ENCODE measurements around the gene SETDB1. TPM values are rescaled to one million over a fixed set of nuclear protein-coding genes. Genes with fewer than 3 reads are reported as not detected.

The SETDB1 gene
- total RNA-seq, 1 donor from 2014 or later: 30.0 TPM

DNA sequence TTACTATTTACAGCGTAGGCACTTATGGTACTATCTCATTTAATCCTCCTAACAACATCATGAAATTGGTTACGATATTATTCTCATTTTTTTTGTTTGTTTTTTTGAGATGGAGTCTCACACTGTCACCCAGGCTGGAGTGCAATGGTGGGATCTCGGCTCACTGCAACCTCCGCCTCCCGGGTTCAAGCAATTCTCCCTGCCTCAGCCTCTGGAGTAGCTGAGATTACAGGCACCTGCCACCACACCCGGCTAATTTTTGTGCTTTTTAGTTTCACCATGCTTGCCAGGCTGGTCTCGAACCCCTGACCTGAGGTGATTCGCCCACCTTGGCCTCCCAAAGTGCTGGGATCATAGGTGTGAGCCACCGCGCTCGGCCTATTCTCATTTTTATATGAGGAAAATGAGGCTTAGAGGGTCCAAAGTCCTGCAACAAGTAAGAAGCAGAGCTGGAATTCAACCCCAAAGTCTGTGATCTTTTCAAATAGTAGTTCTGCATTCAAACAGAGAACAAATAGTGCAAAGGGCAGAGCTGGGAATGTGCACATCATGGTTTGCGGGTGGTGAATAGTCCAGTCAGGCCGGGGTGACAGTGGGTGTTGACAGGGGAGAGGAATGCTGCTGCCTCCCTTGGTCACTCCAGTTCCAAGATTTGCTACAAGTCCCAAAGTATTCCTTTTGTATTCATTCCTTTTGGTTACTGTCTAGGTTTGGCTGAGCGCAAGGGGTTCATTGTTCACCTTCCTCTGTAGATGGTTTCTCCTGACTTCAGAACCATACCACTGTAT, 86.7 kb downstream of the SETDB1 start:
- no peak overlapping the region for H2AFZ ChIP-seq (ENCODE audit: low read depth, low read length)
- no peak overlapping the region for H3K27ac Mint-ChIP-seq (ENCODE audit: unreplicated experiment)
- peak overlapping the region; percentile 35 for H3K4me2 ChIP-seq (ENCODE audit: low read length)
- H3K79me2 ChIP-seq (ENCODE audit: insufficient read depth, low read length): peaks cover 3% of the 10 kb centered on the region
- FAIRE-seq (no peak), DNase-seq (ENCODE audit: low read depth) (peak; percentile 41)
- no peaks in the 10 kb centered on the region for H3K9me3 ChIP-seq (ENCODE audit: insufficient read depth, low read depth, low read length)
- H3K9me3 Mint-ChIP-seq (ENCODE audit: unreplicated experiment): no peaks in the 10 kb centered on the region
- H4K20me1 ChIP-seq (ENCODE audit: insufficient read depth, low read length): no peaks in the 10 kb centered on the region
- H3K36me3 Mint-ChIP-seq (ENCODE audit: low read depth, unreplicated experiment): no peaks in the 10 kb centered on the region
- H3K36me3 ChIP-seq (ENCODE audit: insufficient read depth, low read length): no peaks in the 10 kb centered on the region
- H3K4me1 ChIP-seq (ENCODE audit: insufficient read depth, low read length): peaks cover 28% of the 10 kb centered on the region
- no peak for TF ChIP-seq EZH2 (IDR thresholded peaks at IDR 0.05; ENCODE audit: insufficient read depth, low read length)
- TF ChIP-seq CTCF (IDR thresholded peaks at IDR 0.05; ENCODE audit: insufficient read depth, low read depth, low read length): no peak
- H3K9ac ChIP-seq (ENCODE audit: low read length): no peak overlapping the region
- no peaks in the 10 kb centered on the region for H3K27me3 Mint-ChIP-seq (ENCODE audit: low read depth, unreplicated experiment)
- no peak overlapping the region for H3K27ac ChIP-seq (ENCODE audit: low read depth, low read length)
- H3K4me3 ChIP-seq (ENCODE audit: insufficient read depth, low read depth, low read length): no peak overlapping the region
- no peak overlapping the region for H3K4me3 Mint-ChIP-seq (ENCODE audit: unreplicated experiment)
- peaks cover 20% of the 10 kb centered on the region for H3K4me1 Mint-ChIP-seq (ENCODE audit: low read depth, unreplicated experiment)
- H3K27me3 ChIP-seq (ENCODE audit: insufficient read depth, low read length): no peaks in the 10 kb centered on the region

DNA sequence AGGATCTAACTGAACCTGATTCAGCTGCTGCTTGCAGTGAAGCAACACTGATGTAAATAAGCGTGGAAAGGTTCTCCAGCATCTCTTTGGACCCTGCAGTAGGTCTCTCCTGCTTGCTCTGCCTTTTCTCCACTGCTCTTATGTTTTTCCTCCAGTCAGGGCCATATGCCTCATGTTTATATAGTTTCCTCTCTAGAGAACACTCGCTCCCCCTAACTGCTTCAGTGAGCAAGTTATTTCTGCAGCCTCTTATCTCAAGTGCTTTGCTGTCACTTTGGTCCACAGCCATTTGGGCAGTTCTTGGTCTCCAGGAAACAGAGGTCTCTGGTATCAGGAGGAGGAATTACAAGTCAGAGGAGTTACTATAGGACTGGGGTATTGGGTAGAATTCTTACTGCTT, 87.4 kb downstream of the SETDB1 start:
- no peak overlapping the region for H3K4me3 ChIP-seq (ENCODE audit: insufficient read depth, low read depth, low read length)

More for the DNA sequence above, 87.4 kb downstream of the SETDB1 start:
- FAIRE-seq: no peak
- DNase-seq (ENCODE audit: low read depth): peak; percentile 71
- H3K4me2 ChIP-seq (ENCODE audit: low read length): peak overlapping the region; percentile 35
- H3K36me3 ChIP-seq (ENCODE audit: insufficient read depth, low read length): no peaks in the 10 kb centered on the region
- peaks cover 18% of the 10 kb centered on the region for H3K4me1 Mint-ChIP-seq (ENCODE audit: low read depth, unreplicated experiment)
- H3K4me1 ChIP-seq (ENCODE audit: insufficient read depth, low read length): peaks cover 24% of the 10 kb centered on the region
- no peak overlapping the region for H3K9ac ChIP-seq (ENCODE audit: low read length)
- no peak overlapping the region for H3K4me3 Mint-ChIP-seq (ENCODE audit: unreplicated experiment)
- no peaks in the 10 kb centered on the region for H3K36me3 Mint-ChIP-seq (ENCODE audit: low read depth, unreplicated experiment)
- peaks cover 2% of the 10 kb centered on the region for H3K79me2 ChIP-seq (ENCODE audit: insufficient read depth, low read length)
- no peaks in the 10 kb centered on the region for H3K27me3 Mint-ChIP-seq (ENCODE audit: low read depth, unreplicated experiment)
- no peaks in the 10 kb centered on the region for H3K9me3 Mint-ChIP-seq (ENCODE audit: unreplicated experiment)
- TF ChIP-seq CTCF (IDR thresholded peaks at IDR 0.05; ENCODE audit: insufficient read depth, low read depth, low read length) (no peak), EZH2 (IDR thresholded peaks at IDR 0.05; ENCODE audit: insufficient read depth, low read length) (no peak)
- no peak overlapping the region for H3K27ac Mint-ChIP-seq (ENCODE audit: unreplicated experiment)
- H3K27ac ChIP-seq (ENCODE audit: low read depth, low read length): peak overlapping the region; percentile 4
- H3K27me3 ChIP-seq (ENCODE audit: insufficient read depth, low read length): no peaks in the 10 kb centered on the region
- no peak overlapping the region for H2AFZ ChIP-seq (ENCODE audit: low read depth, low read length)
- H3K9me3 ChIP-seq (ENCODE audit: insufficient read depth, low read depth, low read length): no peaks in the 10 kb centered on the region
- no peaks in the 10 kb centered on the region for H4K20me1 ChIP-seq (ENCODE audit: insufficient read depth, low read length)

Other genes with a start within 250 kb of the SETDB1 start
- gene GOLPH3L, start 229.2 kb upstream of the SETDB1 start, total RNA-seq: 20.9 and 21.3 TPM in 2 replicates
- gene HORMAD1, start 205.5 kb upstream of the SETDB1 start, total RNA-seq: not detected in 2 replicates
- gene CTSS, start 160.6 kb upstream of the SETDB1 start, total RNA-seq: 0.31 and 0.61 TPM in 2 replicates
- 3.9 and 4.0 TPM in 2 replicates for gene CTSK, start 118.1 kb upstream of the SETDB1 start, total RNA-seq
- gene ARNT, start 49.8 kb upstream of the SETDB1 start, total RNA-seq: 24.1 and 25.8 TPM in 2 replicates
- not detected in 2 replicates for gene CTXND2, start 39.2 kb upstream of the SETDB1 start, total RNA-seq
- gene CERS2, start 48.5 kb downstream of the SETDB1 start, total RNA-seq: 177 and 189 TPM in 2 replicates
- gene ANXA9, start 55.9 kb downstream of the SETDB1 start, total RNA-seq: not detected in 2 replicates
- 8.5 and 8.8 TPM in 2 replicates for gene MINDY1, start 80.5 kb downstream of the SETDB1 start, total RNA-seq
- 14.3 and 17.6 TPM in 2 replicates for gene PRUNE1, start 82.1 kb downstream of the SETDB1 start, total RNA-seq
- gene BNIPL, start 110.2 kb downstream of the SETDB1 start, total RNA-seq: 0.29 and 0.73 TPM in 2 replicates
- gene C1orf56, start 121.4 kb downstream of the SETDB1 start, total RNA-seq: 1.3 and 1.7 TPM in 2 replicates
- 107 and 116 TPM in 2 replicates for gene CDC42SE1, start 133.3 kb downstream of the SETDB1 start, total RNA-seq
- 69.3 and 77.4 TPM in 2 replicates for gene MLLT11, start 134.0 kb downstream of the SETDB1 start, total RNA-seq
- gene GABPB2, start 144.4 kb downstream of the SETDB1 start, total RNA-seq: 3.6 and 3.8 TPM in 2 replicates
- 7.4 and 7.5 TPM in 2 replicates for gene SEMA6C, start 220.3 kb downstream of the SETDB1 start, total RNA-seq
- gene TNFAIP8L2, start 230.3 kb downstream of the SETDB1 start, total RNA-seq: not detected in 2 replicates
- 9.5 and 9.9 TPM in 2 replicates for gene LYSMD1, start 239.5 kb downstream of the SETDB1 start, total RNA-seq
- 64.3 and 66.5 TPM in 2 replicates for gene SCNM1, start 239.8 kb downstream of the SETDB1 start, total RNA-seq
- 1.4 TPM in 1 of 2 replicates, not detected in the other for gene TMOD4, start 249.6 kb downstream of the SETDB1 start, total RNA-seq

All from astrocyte (in vitro differentiated cells and primary cell).